ENCODE measurements around the gene CILP.
"Not testable (repeated sequence)": the region's sequence is repeated elsewhere in the genome, so short reads cannot be mapped to it uniquely, and the experiment has no call there.

CILP gene

GRCh38 chr15:65204931-65205660, 6.2 kb downstream of the CILP start:
- H3K27ac ChIP-seq (ENCODE audit: low read depth, low read length) = no peak overlapping the region
- H3K36me3 ChIP-seq (ENCODE audit: insufficient read depth, low read length) = no peaks in the 10 kb centered on the region
- no peak overlapping the region for H3K4me3 ChIP-seq (ENCODE audit: low read depth in 1 of 2, low read length in 2 of 2)
- H3K4me1 ChIP-seq (ENCODE audit: insufficient read depth, low read length) = peaks cover 25% of the 10 kb centered on the region
- no peak overlapping the region for H3K9ac ChIP-seq (ENCODE audit: low read length)
- no peaks in the 10 kb centered on the region for H3K9me3 ChIP-seq (ENCODE audit: low read length)
- H3K27me3 ChIP-seq (ENCODE audit: control insufficient read depth in 1 of 2, insufficient read depth in 2 of 2, low read length in 2 of 2) = no peaks in the 10 kb centered on the region

- H3K4me3 ChIP-seq (ENCODE audit: low read depth in 1 of 2, low read length in 2 of 2) = no peak overlapping the region
- H3K27me3 ChIP-seq (ENCODE audit: control insufficient read depth in 1 of 2, insufficient read depth in 2 of 2, low read length in 2 of 2) = no peaks in the 10 kb centered on the region
- no peak overlapping the region for H3K27ac ChIP-seq (ENCODE audit: low read depth, low read length)
- no peak overlapping the region for H3K9ac ChIP-seq (ENCODE audit: low read length)
- peaks cover 25% of the 10 kb centered on the region for H3K4me1 ChIP-seq (ENCODE audit: insufficient read depth, low read length)
- H3K9me3 ChIP-seq (ENCODE audit: low read length) = no peaks in the 10 kb centered on the region
- H3K36me3 ChIP-seq (ENCODE audit: insufficient read depth, low read length) = no peaks in the 10 kb centered on the region
Measured at GRCh38 chr15:65204236-65204930, 6.9 kb downstream of the CILP start.

- Histone ChIP-seq H3K4me1 (ENCODE audit: insufficient read depth, low read length) (peaks cover 10% of the 10 kb centered on the region), H3K27me3 (ENCODE audit: control insufficient read depth in 1 of 2, insufficient read depth in 2 of 2, low read length in 2 of 2) (no peaks in the 10 kb centered on the region), H3K9ac (ENCODE audit: low read length) (no peak overlapping the region), H3K36me3 (ENCODE audit: insufficient read depth, low read length) (no peaks in the 10 kb centered on the region), H3K4me3 (ENCODE audit: low read depth in 1 of 2, low read length in 2 of 2) (no peak overlapping the region), H3K9me3 (ENCODE audit: low read length) (no peaks in the 10 kb centered on the region), H3K27ac (ENCODE audit: low read depth, low read length) (no peak overlapping the region)
Measured at GRCh38 chr15:65201918-65202317, 9.4 kb downstream of the CILP start.

GRCh38 chr15:65198571-65198970, 12.7 kb downstream of the CILP start:
- Histone ChIP-seq H3K27ac (ENCODE audit: low read depth, low read length) (no peak overlapping the region), H3K9ac (ENCODE audit: low read length) (no peak overlapping the region), H3K4me3 (ENCODE audit: low read depth in 1 of 2, low read length in 2 of 2) (no peak overlapping the region), H3K4me1 (ENCODE audit: insufficient read depth, low read length) (peaks cover 11% of the 10 kb centered on the region), H3K9me3 (ENCODE audit: low read length) (no peaks in the 10 kb centered on the region), H3K27me3 (ENCODE audit: control insufficient read depth in 1 of 2, insufficient read depth in 2 of 2, low read length in 2 of 2) (no peaks in the 10 kb centered on the region), H3K36me3 (ENCODE audit: insufficient read depth, low read length) (no peaks in the 10 kb centered on the region)

- no peak overlapping the region for H3K27ac ChIP-seq (ENCODE audit: low read depth, low read length)
- H3K4me1 ChIP-seq (ENCODE audit: insufficient read depth, low read length) = peaks cover 11% of the 10 kb centered on the region
- no peaks in the 10 kb centered on the region for H3K36me3 ChIP-seq (ENCODE audit: insufficient read depth, low read length)
- H3K4me3 ChIP-seq (ENCODE audit: low read depth in 1 of 2, low read length in 2 of 2) = no peak overlapping the region
- no peaks in the 10 kb centered on the region for H3K27me3 ChIP-seq (ENCODE audit: control insufficient read depth in 1 of 2, insufficient read depth in 2 of 2, low read length in 2 of 2)
- H3K9ac ChIP-seq (ENCODE audit: low read length) = no peak overlapping the region
- no peaks in the 10 kb centered on the region for H3K9me3 ChIP-seq (ENCODE audit: low read length)
Measured at GRCh38 chr15:65197337-65197645, 14.0 kb downstream of the CILP start.

- H3K4me3 ChIP-seq (ENCODE audit: low read depth in 1 of 2, low read length in 2 of 2) = no peak overlapping the region
- H3K9me3 ChIP-seq (ENCODE audit: low read length) = no peaks in the 10 kb centered on the region
- no peak overlapping the region for H3K27ac ChIP-seq (ENCODE audit: low read depth, low read length)
- no peak overlapping the region for H3K9ac ChIP-seq (ENCODE audit: low read length)
- H3K36me3 ChIP-seq (ENCODE audit: insufficient read depth, low read length) = no peaks in the 10 kb centered on the region
- H3K4me1 ChIP-seq (ENCODE audit: insufficient read depth, low read length) = peaks cover 11% of the 10 kb centered on the region
- H3K27me3 ChIP-seq (ENCODE audit: control insufficient read depth in 1 of 2, insufficient read depth in 2 of 2, low read length in 2 of 2) = no peaks in the 10 kb centered on the region
Measured at GRCh38 chr15:65196637-65197336, 14.5 kb downstream of the CILP start.

GRCh38 chr15:65195548-65195923, 15.7 kb downstream of the CILP start:
- Histone ChIP-seq H3K9ac (ENCODE audit: low read length) (no peak overlapping the region), H3K4me1 (ENCODE audit: insufficient read depth, low read length) (peaks cover 11% of the 10 kb centered on the region), H3K4me3 (ENCODE audit: low read depth in 1 of 2, low read length in 2 of 2) (no peak overlapping the region), H3K27ac (ENCODE audit: low read depth, low read length) (no peak overlapping the region), H3K9me3 (ENCODE audit: low read length) (no peaks in the 10 kb centered on the region), H3K27me3 (ENCODE audit: control insufficient read depth in 1 of 2, insufficient read depth in 2 of 2, low read length in 2 of 2) (no peaks in the 10 kb centered on the region), H3K36me3 (ENCODE audit: insufficient read depth, low read length) (no peaks in the 10 kb centered on the region)

GRCh38 chr15:65194826-65195547, 16.3 kb downstream of the CILP start:
- Histone ChIP-seq H3K9ac (ENCODE audit: low read length) (no peak overlapping the region), H3K27ac (ENCODE audit: low read depth, low read length) (no peak overlapping the region), H3K27me3 (ENCODE audit: control insufficient read depth in 1 of 2, insufficient read depth in 2 of 2, low read length in 2 of 2) (no peaks in the 10 kb centered on the region), H3K4me3 (ENCODE audit: low read depth in 1 of 2, low read length in 2 of 2) (no peak overlapping the region), H3K4me1 (ENCODE audit: insufficient read depth, low read length) (peaks cover 11% of the 10 kb centered on the region), H3K9me3 (ENCODE audit: low read length) (no peaks in the 10 kb centered on the region), H3K36me3 (ENCODE audit: insufficient read depth, low read length) (no peaks in the 10 kb centered on the region)

- Histone ChIP-seq H3K27me3 (ENCODE audit: control insufficient read depth in 1 of 2, insufficient read depth in 2 of 2, low read length in 2 of 2) (no peaks in the 10 kb centered on the region), H3K9me3 (ENCODE audit: low read length) (no peaks in the 10 kb centered on the region), H3K36me3 (ENCODE audit: insufficient read depth, low read length) (no peaks in the 10 kb centered on the region), H3K4me3 (ENCODE audit: low read depth in 1 of 2, low read length in 2 of 2) (no peak overlapping the region), H3K27ac (ENCODE audit: low read depth, low read length) (no peak overlapping the region), H3K4me1 (ENCODE audit: insufficient read depth, low read length) (peaks cover 11% of the 10 kb centered on the region), H3K9ac (ENCODE audit: low read length) (no peak overlapping the region)
Measured at GRCh38 chr15:65192016-65192415, 19.3 kb downstream of the CILP start.

- H3K36me3 ChIP-seq (ENCODE audit: insufficient read depth, low read length) = no peaks in the 10 kb centered on the region
- H3K9me3 ChIP-seq (ENCODE audit: low read length) = no peaks in the 10 kb centered on the region
- no peaks in the 10 kb centered on the region for H3K27me3 ChIP-seq (ENCODE audit: control insufficient read depth in 1 of 2, insufficient read depth in 2 of 2, low read length in 2 of 2)
- H3K9ac ChIP-seq (ENCODE audit: low read length) = no peak overlapping the region
- no peak overlapping the region for H3K4me3 ChIP-seq (ENCODE audit: low read depth in 1 of 2, low read length in 2 of 2)
- no peak overlapping the region for H3K27ac ChIP-seq (ENCODE audit: low read depth, low read length)
- no peaks in the 10 kb centered on the region for H3K4me1 ChIP-seq (ENCODE audit: insufficient read depth, low read length)
Measured at GRCh38 chr15:65189102-65189740, 22.1 kb downstream of the CILP start.

GRCh38 chr15:65188472-65188871, 22.8 kb downstream of the CILP start:
- H3K9ac ChIP-seq (ENCODE audit: low read length); H3K4me3 ChIP-seq (ENCODE audit: low read depth in 1 of 2, low read length in 2 of 2); H3K27ac ChIP-seq (ENCODE audit: low read depth, low read length); H3K36me3 ChIP-seq (ENCODE audit: insufficient read depth, low read length); H3K4me1 ChIP-seq (ENCODE audit: insufficient read depth, low read length); H3K9me3 ChIP-seq (ENCODE audit: low read length); H3K27me3 ChIP-seq (ENCODE audit: control insufficient read depth in 1 of 2, insufficient read depth in 2 of 2, low read length in 2 of 2): not testable (repeated sequence)

Measured in muscle layer of colon (tissue), 2 donors.